K562 (cell line): ENCODE results near the gene NACA. TPM values are rescaled to one million over a fixed set of nuclear protein-coding genes. Genes with fewer than 3 reads are reported as not detected.

Experiments
- ARHGAP35 ChIP-seq: fragments of 450-650 bp; IDR thresholded peaks from 2 replicates; pipeline ENCODE4 v1.6.1; 2018; ENCODE audit not compliant: partially characterized antibody
- ELF2 ChIP-seq: fragments of 250-450 bp; sonication (Bioruptor Pico); IDR thresholded peaks from 2 replicates; pipeline ENCODE4 v1.5.0; 2021; ENCODE audit warnings: mild to moderate bottlenecking
- HEY1 ChIP-seq: fragments of 250-450 bp; sonication (Bioruptor Pico); IDR thresholded peaks from 2 replicates; pipeline ENCODE4 v1.5.0; 2020; ENCODE audit warnings: mild to moderate bottlenecking, moderate library complexity, borderline replicate concordance
- HNRNPLL ChIP-seq: fragments of 200-400 bp; formaldehyde crosslinking; IDR thresholded peaks from 2 replicates; pipeline ENCODE4 v1.6.1; 2017; ENCODE audit warnings: low read length, low read depth, mild to moderate bottlenecking; ENCODE audit not compliant: poor library complexity, severe bottlenecking
- MLLT1 ChIP-seq, 2 experiments: fragments of 450-650 bp; IDR thresholded peaks; 2 replicates each; pipeline ENCODE4 v1.6.1; 2016
- PML ChIP-seq: IDR thresholded peaks from 2 replicates; pipeline ENCODE4 v1.6.1; 2012; ENCODE audit warnings: low read length, inconsistent platforms
- PTRF ChIP-seq: fragments of 450-650 bp; IDR thresholded peaks from 2 replicates; pipeline ENCODE4 v1.6.1; 2016; ENCODE audit warnings: mild to moderate bottlenecking, missing genetic modification characterization, missing compliant biosample characterization
- RAD51 ChIP-seq: fragments of 450-650 bp; IDR thresholded peaks from 2 replicates; pipeline ENCODE4 v1.7.1; 2016; ENCODE audit warnings: low read depth, mild to moderate bottlenecking, borderline replicate concordance
- TAF15 ChIP-seq: fragments of 200-400 bp; formaldehyde crosslinking; IDR thresholded peaks from 2 replicates; pipeline ENCODE4 v1.6.1; 2017; ENCODE audit warnings: mild to moderate bottlenecking, low read depth, low read length, moderate library complexity
- ZFP1 ChIP-seq: fragments of 450-650 bp; formaldehyde crosslinking; IDR thresholded peaks from 2 replicates; pipeline ENCODE4 v1.4.0; 2020; ENCODE audit warnings: mild to moderate bottlenecking, mixed read lengths
- ZNF12 ChIP-seq: sonication (generic); formaldehyde crosslinking; IDR thresholded peaks from 2 replicates; pipeline ENCODE4 v1.4.0; 2020; ENCODE audit warnings: mild to moderate bottlenecking, missing genetic modification reagents
- ZNF224 ChIP-seq: sonication (generic); formaldehyde crosslinking; IDR thresholded peaks from 2 replicates; pipeline ENCODE4 v1.8.0; 2022; ENCODE audit warnings: mild to moderate bottlenecking, missing genetic modification reagents
- ZNF76 ChIP-seq: fragments of 250-450 bp; sonication (Bioruptor Pico); IDR thresholded peaks from 2 replicates; pipeline ENCODE4 v1.4.0; 2020; ENCODE audit warnings: mild to moderate bottlenecking, moderate library complexity, borderline replicate concordance
- polyA plus RNA-seq, 8 experiments: library from polyadenylated mRNA; depleted of rRNA in 4 of 8; stranded (reverse) in 5 of 8; unstranded in 3 of 8; fragments of >200 nt; fragmentation: Nextera tagmentation in 2 of 8; fragmentation: Illumina TruSeq in 1 of 8; extraction: Ambion mirVana in 2 of 8; extraction: Trizol in 1 of 8; gene quantifications; 2 replicates each; pipeline versions ENCODE4 v1.2.1 to v1.2.3, GENCODE V29; 2011 to 2014; ENCODE audit warnings: inconsistent platforms in 1 of 8, missing spikeins in 1 of 8
- total RNA-seq, 7 experiments: library from RNA; depleted of rRNA in 6 of 7; stranded (reverse); fragments of >200 nt in 6 of 7; fragmentation: Illumina TruSeq in 2 of 7; extraction: Trizol in 2 of 7; gene quantifications; 2 replicates each; pipeline versions ENCODE4 v1.2.1 to v1.2.3, GENCODE V29; 2011 to 2021; ENCODE audit warnings: low replicate concordance in 1 of 7
- TF ChIP-seq, protein P1 (sequence below): IDR thresholded peaks from 2 replicates; pipeline ENCODE4 v1.6.1; 2014; ENCODE audit warnings: antibody characterized with exemption

The NACA gene
- total and polyA plus RNA-seq, 9 of the 15 experiments (the other 6 are each of a cell fraction or from before 2014, with no cell fraction given) = 1,030 to 2,416 (median 1,645) TPM

DNA sequence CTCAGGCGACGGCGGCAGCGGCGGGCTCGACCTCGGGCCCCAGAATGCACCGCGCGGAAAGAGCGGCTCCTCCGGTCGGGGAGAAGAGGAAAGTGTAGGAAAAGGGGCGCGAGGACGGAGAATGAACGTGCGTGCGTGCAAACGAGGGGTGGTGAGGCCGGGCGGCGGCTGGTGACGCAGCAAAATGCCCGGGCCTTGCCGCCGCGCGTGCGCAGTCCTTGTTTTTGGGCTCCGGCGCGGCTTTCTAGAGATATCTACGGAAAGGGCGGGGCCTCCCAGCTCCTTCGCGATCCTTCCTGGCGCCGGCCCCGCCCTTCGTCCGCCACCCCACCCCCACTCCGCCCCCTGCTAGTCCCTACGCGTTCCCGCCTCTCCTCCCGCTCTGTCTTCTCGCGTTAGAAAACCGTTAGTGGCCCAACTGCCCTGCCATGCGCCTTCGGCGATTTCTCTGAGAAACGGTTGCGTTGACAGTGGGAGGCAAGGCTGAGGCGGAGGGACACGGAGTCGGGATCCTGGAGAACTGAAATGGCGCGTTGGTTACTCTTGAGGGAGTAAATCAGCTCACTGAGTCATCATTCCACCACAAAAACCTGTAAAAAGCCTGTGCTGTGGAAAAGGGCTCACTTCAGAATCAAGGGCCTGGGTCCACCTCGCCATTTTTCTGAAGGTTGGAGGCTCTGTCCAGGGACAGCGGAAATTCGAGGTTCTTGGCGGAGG is 36.8 kb downstream of the NACA start, which contains the start of gene PTGES3 (continued):
- TF ChIP-seq HNRNPLL = peak; percentile 86
- TF ChIP-seq ZNF224 (CRISPR knock-in tag) = 0 out of 2 replicates have a peak, but pooled peaks have one; percentile 44
- TF ChIP-seq ZNF76 = no peak
- peak; percentile 87 for TF ChIP-seq PML
- no peak for TF ChIP-seq PTRF (tag)
- TF ChIP-seq, protein P1, sequence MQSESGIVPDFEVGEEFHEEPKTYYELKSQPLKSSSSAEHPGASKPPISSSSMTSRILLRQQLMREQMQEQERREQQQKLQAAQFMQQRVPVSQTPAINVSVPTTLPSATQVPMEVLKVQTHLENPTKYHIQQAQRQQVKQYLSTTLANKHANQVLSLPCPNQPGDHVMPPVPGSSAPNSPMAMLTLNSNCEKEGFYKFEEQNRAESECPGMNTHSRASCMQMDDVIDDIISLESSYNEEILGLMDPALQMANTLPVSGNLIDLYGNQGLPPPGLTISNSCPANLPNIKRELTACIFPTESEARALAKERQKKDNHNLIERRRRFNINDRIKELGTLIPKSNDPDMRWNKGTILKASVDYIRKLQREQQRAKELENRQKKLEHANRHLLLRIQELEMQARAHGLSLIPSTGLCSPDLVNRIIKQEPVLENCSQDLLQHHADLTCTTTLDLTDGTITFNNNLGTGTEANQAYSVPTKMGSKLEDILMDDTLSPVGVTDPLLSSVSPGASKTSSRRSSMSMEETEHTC = no peak
- peak in 1 of 2 experiments; percentile 52; a peak in 2 of 4 replicates for TF ChIP-seq MLLT1 (IDR thresholded peaks at IDR 0.05)
- TF ChIP-seq ZFP1 (CRISPR knock-in tag) = no peak
- no peak for TF ChIP-seq TAF15
- TF ChIP-seq ELF2 (CRISPR knock-in tag) = no peak
- TF ChIP-seq RAD51 = no peak
- no peak for TF ChIP-seq ZNF12 (CRISPR knock-in tag)
- TF ChIP-seq HEY1 = no peak
- peak; percentile 82 for TF ChIP-seq ARHGAP35
